CD4-positive, alpha-beta T cell treated with Interferon alpha-2 for 1 hour (primary cell): ENCODE data around the gene ASMT.
"Not testable (repeated sequence)": the region's sequence is repeated elsewhere in the genome, so short reads cannot be mapped to it uniquely, and the experiment has no call there.

ENCODE experiments used
- DNase-seq, 2 donors: peaks; one replicate each; pipeline ENCODE4 v3.0.0-alpha.2; 2020 to 2022

ASMT gene

GRCh38 chrX:1598021-1598875, 16.6 kb upstream of the ASMT start:
- DNase-seq, result no peak

- DNase-seq, result no peak
Observed at GRCh38 chrX:1598876-1599790, 15.7 kb upstream of the ASMT start.

- DNase-seq, result no peak
Observed at GRCh38 chrX:1599791-1600405, 15.0 kb upstream of the ASMT start.

- no peak for DNase-seq
Observed at GRCh38 chrX:1600406-1601050, 14.3 kb upstream of the ASMT start.

GRCh38 chrX:1601051-1601767, 13.7 kb upstream of the ASMT start:
- DNase-seq, result no peak

GRCh38 chrX:1601768-1602085, 13.1 kb upstream of the ASMT start:
- DNase-seq, result no peak

- DNase-seq, result no peak
Observed at GRCh38 chrX:1602299-1602698, 12.6 kb upstream of the ASMT start.

- no peak for DNase-seq
Observed at GRCh38 chrX:1606496-1606895, 8.4 kb upstream of the ASMT start.

- no peak for DNase-seq
Observed at GRCh38 chrX:1609311-1609710, 5.5 kb upstream of the ASMT start.

GRCh38 chrX:1609762-1610161, 5.1 kb upstream of the ASMT start:
- DNase-seq, result no peak

- no peak for DNase-seq
Observed at GRCh38 chrX:1610166-1610565, 4.7 kb upstream of the ASMT start.

GRCh38 chrX:1610736-1611135, 4.1 kb upstream of the ASMT start:
- DNase-seq, result no peak

GRCh38 chrX:1612641-1613286, 2.1 kb upstream of the ASMT start:
- no peak for DNase-seq

GRCh38 chrX:1618689-1619088, 3.8 kb downstream of the ASMT start:
- DNase-seq, result no peak

GRCh38 chrX:1623691-1624090, 8.8 kb downstream of the ASMT start:
- no peak for DNase-seq

- DNase-seq, result not testable (repeated sequence)
Observed at GRCh38 chrX:1624158-1624860, 9.4 kb downstream of the ASMT start.

GRCh38 chrX:1624861-1625215, 10.0 kb downstream of the ASMT start:
- not testable (repeated sequence) for DNase-seq

GRCh38 chrX:1629244-1629643, 14.4 kb downstream of the ASMT start:
- no peak for DNase-seq

- no peak for DNase-seq
Observed at GRCh38 chrX:1646009-1646408, 31.1 kb downstream of the ASMT start.

- no peak for DNase-seq
Observed at GRCh38 chrX:1649621-1650020, 34.8 kb downstream of the ASMT start.
